Measurements from ENCODE around the gene CD101.

GRCh38 chr1:117054068-117054467, 52.5 kb downstream of the CD101 start:
- TF ChIP-seq, protein P1, sequence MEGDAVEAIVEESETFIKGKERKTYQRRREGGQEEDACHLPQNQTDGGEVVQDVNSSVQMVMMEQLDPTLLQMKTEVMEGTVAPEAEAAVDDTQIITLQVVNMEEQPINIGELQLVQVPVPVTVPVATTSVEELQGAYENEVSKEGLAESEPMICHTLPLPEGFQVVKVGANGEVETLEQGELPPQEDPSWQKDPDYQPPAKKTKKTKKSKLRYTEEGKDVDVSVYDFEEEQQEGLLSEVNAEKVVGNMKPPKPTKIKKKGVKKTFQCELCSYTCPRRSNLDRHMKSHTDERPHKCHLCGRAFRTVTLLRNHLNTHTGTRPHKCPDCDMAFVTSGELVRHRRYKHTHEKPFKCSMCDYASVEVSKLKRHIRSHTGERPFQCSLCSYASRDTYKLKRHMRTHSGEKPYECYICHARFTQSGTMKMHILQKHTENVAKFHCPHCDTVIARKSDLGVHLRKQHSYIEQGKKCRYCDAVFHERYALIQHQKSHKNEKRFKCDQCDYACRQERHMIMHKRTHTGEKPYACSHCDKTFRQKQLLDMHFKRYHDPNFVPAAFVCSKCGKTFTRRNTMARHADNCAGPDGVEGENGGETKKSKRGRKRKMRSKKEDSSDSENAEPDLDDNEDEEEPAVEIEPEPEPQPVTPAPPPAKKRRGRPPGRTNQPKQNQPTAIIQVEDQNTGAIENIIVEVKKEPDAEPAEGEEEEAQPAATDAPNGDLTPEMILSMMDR (IDR thresholded peaks at IDR 0.05; ENCODE audit: insufficient read depth, low read length): no peak
- TF ChIP-seq POLR2AphosphoS5 (IDR thresholded peaks at IDR 0.05; ENCODE audit: low read depth) (no peak), SPI1 (IDR thresholded peaks at IDR 0.05; ENCODE audit: borderline replicate concordance, low read depth) (no peak)
